Measurements from ENCODE around the gene INKA2.
"Not testable (repeated sequence)": the region's sequence is repeated elsewhere in the genome, so short reads cannot be mapped to it uniquely, and the experiment has no call there.

INKA2 gene

GRCh38 chr1:111742292-111742691, 3.1 kb upstream of the INKA2 start:
- H3K4me3 Mint-ChIP-seq; H3K27ac Mint-ChIP-seq; H3K9me3 Mint-ChIP-seq; H3K36me3 Mint-ChIP-seq (ENCODE audit: low read depth): not testable (repeated sequence)
- peaks cover 22% of the 10 kb centered on the region for H3K4me1 Mint-ChIP-seq (ENCODE audit: low read depth)
- peaks cover 55% of the 10 kb centered on the region for H3K27me3 Mint-ChIP-seq (ENCODE audit: low read depth)

- Mint-ChIP-seq H3K27me3 (ENCODE audit: low read depth) (peaks cover 63% of the 10 kb centered on the region), H3K27ac (no peak overlapping the region), H3K4me1 (ENCODE audit: low read depth) (peaks cover 20% of the 10 kb centered on the region), H3K4me3 (peak overlapping the region; percentile 83), H3K9me3 (no peaks in the 10 kb centered on the region), H3K36me3 (ENCODE audit: low read depth) (no peaks in the 10 kb centered on the region)
Observed at GRCh38 chr1:111739925-111740765, 950 bp upstream of the INKA2 start.

GRCh38 chr1:111738436-111739193, 580 bp downstream of the INKA2 start:
- H3K36me3 Mint-ChIP-seq (ENCODE audit: low read depth), result no peaks in the 10 kb centered on the region
- H3K4me1 Mint-ChIP-seq (ENCODE audit: low read depth), result peaks cover 20% of the 10 kb centered on the region
- H3K4me3 Mint-ChIP-seq, result peak overlapping the region; percentile 83
- H3K27me3 Mint-ChIP-seq (ENCODE audit: low read depth), result peaks cover 60% of the 10 kb centered on the region
- H3K27ac Mint-ChIP-seq, result peak overlapping the region; percentile 46
- no peaks in the 10 kb centered on the region for H3K9me3 Mint-ChIP-seq

GRCh38 chr1:111738133-111738435, 1.1 kb downstream of the INKA2 start:
- Mint-ChIP-seq H3K27me3 (ENCODE audit: low read depth) (peaks cover 55% of the 10 kb centered on the region), H3K4me1 (ENCODE audit: low read depth) (peaks cover 20% of the 10 kb centered on the region), H3K36me3 (ENCODE audit: low read depth) (no peaks in the 10 kb centered on the region), H3K4me3 (peak overlapping the region; percentile 73), H3K9me3 (no peaks in the 10 kb centered on the region), H3K27ac (no peak overlapping the region)

GRCh38 chr1:111737216-111738132, 1.7 kb downstream of the INKA2 start:
- Mint-ChIP-seq H3K27ac (no peak overlapping the region), H3K36me3 (ENCODE audit: low read depth) (no peaks in the 10 kb centered on the region), H3K27me3 (ENCODE audit: low read depth) (peaks cover 50% of the 10 kb centered on the region), H3K9me3 (no peaks in the 10 kb centered on the region), H3K4me1 (ENCODE audit: low read depth) (peaks cover 20% of the 10 kb centered on the region), H3K4me3 (peak overlapping the region; percentile 73)

- H3K4me1 Mint-ChIP-seq (ENCODE audit: low read depth), result peaks cover 20% of the 10 kb centered on the region
- no peak overlapping the region for H3K27ac Mint-ChIP-seq
- no peaks in the 10 kb centered on the region for H3K9me3 Mint-ChIP-seq
- no peak overlapping the region for H3K4me3 Mint-ChIP-seq
- H3K36me3 Mint-ChIP-seq (ENCODE audit: low read depth), result no peaks in the 10 kb centered on the region
- peaks cover 42% of the 10 kb centered on the region for H3K27me3 Mint-ChIP-seq (ENCODE audit: low read depth)
Observed at GRCh38 chr1:111736548-111737215, 2.5 kb downstream of the INKA2 start.

GRCh38 chr1:111735858-111736544, 3.2 kb downstream of the INKA2 start:
- Mint-ChIP-seq H3K4me1 (ENCODE audit: low read depth) (peaks cover 20% of the 10 kb centered on the region), H3K27me3 (ENCODE audit: low read depth) (peaks cover 35% of the 10 kb centered on the region), H3K36me3 (ENCODE audit: low read depth) (no peaks in the 10 kb centered on the region), H3K27ac (no peak overlapping the region), H3K9me3 (no peaks in the 10 kb centered on the region), H3K4me3 (no peak overlapping the region)

- Mint-ChIP-seq H3K27me3 (ENCODE audit: low read depth) (peaks cover 28% of the 10 kb centered on the region), H3K4me1 (ENCODE audit: low read depth) (peaks cover 14% of the 10 kb centered on the region), H3K4me3 (no peak overlapping the region), H3K27ac (no peak overlapping the region), H3K9me3 (no peaks in the 10 kb centered on the region), H3K36me3 (ENCODE audit: low read depth) (no peaks in the 10 kb centered on the region)
Observed at GRCh38 chr1:111735321-111735720, 3.9 kb downstream of the INKA2 start.

GRCh38 chr1:111734856-111735255, 4.3 kb downstream of the INKA2 start:
- H3K36me3 Mint-ChIP-seq (ENCODE audit: low read depth), result no peaks in the 10 kb centered on the region
- peaks cover 12% of the 10 kb centered on the region for H3K4me1 Mint-ChIP-seq (ENCODE audit: low read depth)
- no peak overlapping the region for H3K4me3 Mint-ChIP-seq
- no peak overlapping the region for H3K27ac Mint-ChIP-seq
- H3K9me3 Mint-ChIP-seq, result no peaks in the 10 kb centered on the region
- peaks cover 25% of the 10 kb centered on the region for H3K27me3 Mint-ChIP-seq (ENCODE audit: low read depth)

- H3K4me1 Mint-ChIP-seq (ENCODE audit: low read depth), result peaks cover 10% of the 10 kb centered on the region
- H3K27ac Mint-ChIP-seq, result no peak overlapping the region
- H3K4me3 Mint-ChIP-seq, result no peak overlapping the region
- H3K27me3 Mint-ChIP-seq (ENCODE audit: low read depth), result peaks cover 21% of the 10 kb centered on the region
- H3K9me3 Mint-ChIP-seq, result no peaks in the 10 kb centered on the region
- no peaks in the 10 kb centered on the region for H3K36me3 Mint-ChIP-seq (ENCODE audit: low read depth)
Observed at GRCh38 chr1:111734426-111734825, 4.8 kb downstream of the INKA2 start.

- peaks cover 21% of the 10 kb centered on the region for H3K27me3 Mint-ChIP-seq (ENCODE audit: low read depth)
- no peaks in the 10 kb centered on the region for H3K36me3 Mint-ChIP-seq (ENCODE audit: low read depth)
- no peak overlapping the region for H3K4me3 Mint-ChIP-seq
- H3K9me3 Mint-ChIP-seq, result no peaks in the 10 kb centered on the region
- peaks cover 10% of the 10 kb centered on the region for H3K4me1 Mint-ChIP-seq (ENCODE audit: low read depth)
- H3K27ac Mint-ChIP-seq, result no peak overlapping the region
Observed at GRCh38 chr1:111733992-111734341, 5.2 kb downstream of the INKA2 start.

- Mint-ChIP-seq H3K4me1 (ENCODE audit: low read depth) (peaks cover 7% of the 10 kb centered on the region), H3K27me3 (ENCODE audit: low read depth) (peaks cover 17% of the 10 kb centered on the region), H3K27ac (no peak overlapping the region), H3K36me3 (ENCODE audit: low read depth) (no peaks in the 10 kb centered on the region), H3K4me3 (no peak overlapping the region), H3K9me3 (no peaks in the 10 kb centered on the region)
Observed at GRCh38 chr1:111733183-111733991, 5.8 kb downstream of the INKA2 start.

- Mint-ChIP-seq H3K27me3 (ENCODE audit: low read depth) (peaks cover 12% of the 10 kb centered on the region), H3K36me3 (ENCODE audit: low read depth) (no peaks in the 10 kb centered on the region), H3K4me1 (ENCODE audit: low read depth) (peaks cover 4% of the 10 kb centered on the region), H3K4me3 (no peak overlapping the region), H3K27ac (no peak overlapping the region), H3K9me3 (no peaks in the 10 kb centered on the region)
Observed at GRCh38 chr1:111732718-111733117, 6.5 kb downstream of the INKA2 start.

Data from T-helper 1 cell treated with Interleukin-12 subunit alpha and Interleukin-12 subunit beta and Interleukin-4 antibody, amounts not matched to agents 30 μg/mL and 1 μg/mL, for 36 hours (primary cell).